Mucosa of rectum (tissue), 2 donors: ENCODE measurements around the gene ADAMTS17.
"Not testable (repeated sequence)": the region's sequence is repeated elsewhere in the genome, so short reads cannot be mapped to it uniquely, and the experiment has no call there.

ENCODE experiments used
- H3K27ac ChIP-seq, 2 donors: one replicate each; pipeline ENCODE4 v1.7.0; 2013; ENCODE audit warnings: inconsistent platforms in 2 of 2, low read depth in 2 of 2, low read length in 2 of 2
- H3K27me3 ChIP-seq, 2 donors: one replicate each; pipeline ENCODE4 v1.7.0; 2013; ENCODE audit warnings: low read length in 2 of 2; ENCODE audit not compliant: control insufficient read depth in 2 of 2, insufficient read depth in 2 of 2
- H3K36me3 ChIP-seq, 2 donors: one replicate each; pipeline ENCODE4 v1.7.0; 2013; ENCODE audit warnings: low read length in 2 of 2; ENCODE audit not compliant: control insufficient read depth in 2 of 2, insufficient read depth in 2 of 2
- H3K4me1 ChIP-seq, 2 donors: one replicate each; pipeline ENCODE4 v1.7.0; 2013; ENCODE audit warnings: low read length in 2 of 2, mild to moderate bottlenecking in 1 of 2; ENCODE audit not compliant: control insufficient read depth in 2 of 2, insufficient read depth in 2 of 2
- H3K4me3 ChIP-seq, 2 donors: one replicate each; pipeline ENCODE4 v1.7.0; 2013; ENCODE audit warnings: low read length in 2 of 2
- H3K9ac ChIP-seq, 2 donors: one replicate each; pipeline ENCODE4 v1.7.0; 2013; ENCODE audit warnings: low read length in 2 of 2, low read depth in 1 of 2, mild to moderate bottlenecking in 1 of 2
- H3K9me3 ChIP-seq, 2 donors: one replicate each; pipeline ENCODE4 v1.7.0; 2013; ENCODE audit warnings: low read length in 2 of 2; ENCODE audit not compliant: control insufficient read depth in 2 of 2
- donor health status: healthy.
- donor health status: Normal muscosa, but diverticular disease.

ADAMTS17 gene

GRCh38 chr15:99928429-99928981 lies 413.3 kb downstream of the ADAMTS17 start:
- Histone ChIP-seq H3K4me1 (peaks cover 3 to 12% of the 10 kb centered on the region in 2 donors), H3K9ac (peak overlapping the region; percentile 16 to 58), H3K27ac (peak overlapping the region; percentile 9 to 68), H3K27me3 (peaks cover 3 to 5% of the 10 kb centered on the region in 2 donors), H3K36me3 (no peaks in the 10 kb centered on the region), H3K4me3 (peak overlapping the region; percentile 20 to 77), H3K9me3 (no peaks in the 10 kb centered on the region)

DNA sequence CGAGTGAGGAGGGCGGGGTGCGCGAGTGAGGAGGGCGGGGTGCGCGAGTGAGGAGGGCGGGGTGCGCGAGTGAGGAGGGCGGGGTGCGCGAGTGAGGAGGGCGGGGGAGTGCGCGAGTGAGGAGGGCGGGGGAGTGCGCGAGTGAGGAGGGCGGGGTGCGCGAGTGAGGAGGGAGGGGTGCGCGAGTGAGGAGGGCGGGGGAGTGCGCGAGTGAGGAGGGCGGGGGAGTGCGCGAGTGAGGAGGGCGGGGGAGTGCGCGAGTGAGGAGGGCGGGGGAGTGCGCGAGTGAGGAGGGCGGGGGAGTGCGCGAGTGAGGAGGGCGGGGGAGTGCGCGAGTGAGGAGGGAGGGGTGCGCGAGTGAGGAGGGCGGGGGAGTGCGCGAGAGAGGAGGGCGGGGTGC lies 415.2 kb downstream of the ADAMTS17 start:
- not testable (repeated sequence) for H3K9ac ChIP-seq, H3K27me3 ChIP-seq, H3K4me3 ChIP-seq, H3K27ac ChIP-seq, H3K36me3 ChIP-seq, H3K9me3 ChIP-seq
- peaks cover 3 to 12% of the 10 kb centered on the region in 2 donors for H3K4me1 ChIP-seq

- H3K4me1 ChIP-seq, result peaks cover 3 to 12% of the 10 kb centered on the region in 2 donors
- H3K4me3 ChIP-seq, result peak overlapping the region; percentile 55 to 70
- peak overlapping the region; percentile 47 to 60 for H3K9ac ChIP-seq
- H3K27me3 ChIP-seq, result peaks cover 5 to 6% of the 10 kb centered on the region in 2 donors
- no peaks in the 10 kb centered on the region for H3K36me3 ChIP-seq
- H3K9me3 ChIP-seq, result no peaks in the 10 kb centered on the region
- peak overlapping the region; percentile 61 to 64 for H3K27ac ChIP-seq
Observed at GRCh38 chr15:99925661-99926461, 415.9 kb downstream of the ADAMTS17 start.

GRCh38 chr15:99923711-99924110 lies 418.1 kb downstream of the ADAMTS17 start:
- H3K9ac ChIP-seq, result no peak overlapping the region
- no peaks in the 10 kb centered on the region for H3K36me3 ChIP-seq
- no peak overlapping the region for H3K27ac ChIP-seq
- peaks cover 3 to 5% of the 10 kb centered on the region in 2 donors for H3K27me3 ChIP-seq
- no peaks in the 10 kb centered on the region for H3K9me3 ChIP-seq
- H3K4me1 ChIP-seq, result peaks cover 1 to 7% of the 10 kb centered on the region in 2 donors
- H3K4me3 ChIP-seq, result no peak overlapping the region
